Measurements from ENCODE around the gene MSMB.
"Not testable (repeated sequence)": the region's sequence is repeated elsewhere in the genome, so short reads cannot be mapped to it uniquely, and the experiment has no call there.

DNA sequence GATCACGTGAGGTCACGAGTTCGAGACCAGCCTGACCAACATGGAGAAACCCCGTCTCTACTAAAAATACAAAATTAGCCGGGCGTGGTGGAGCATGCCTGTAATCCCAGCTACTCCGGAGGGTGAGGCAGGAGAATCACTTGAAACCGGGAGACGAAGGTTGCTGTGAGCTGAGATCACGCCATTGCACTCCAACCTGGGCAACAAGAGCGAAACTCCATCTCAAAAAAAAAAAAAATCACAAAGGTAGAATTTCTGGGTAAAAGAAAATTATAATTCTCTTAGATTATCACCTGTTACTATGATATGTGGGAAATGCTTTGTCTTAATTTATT is 3.4 kb upstream of the MSMB start:
- TF ChIP-seq, protein P1, sequence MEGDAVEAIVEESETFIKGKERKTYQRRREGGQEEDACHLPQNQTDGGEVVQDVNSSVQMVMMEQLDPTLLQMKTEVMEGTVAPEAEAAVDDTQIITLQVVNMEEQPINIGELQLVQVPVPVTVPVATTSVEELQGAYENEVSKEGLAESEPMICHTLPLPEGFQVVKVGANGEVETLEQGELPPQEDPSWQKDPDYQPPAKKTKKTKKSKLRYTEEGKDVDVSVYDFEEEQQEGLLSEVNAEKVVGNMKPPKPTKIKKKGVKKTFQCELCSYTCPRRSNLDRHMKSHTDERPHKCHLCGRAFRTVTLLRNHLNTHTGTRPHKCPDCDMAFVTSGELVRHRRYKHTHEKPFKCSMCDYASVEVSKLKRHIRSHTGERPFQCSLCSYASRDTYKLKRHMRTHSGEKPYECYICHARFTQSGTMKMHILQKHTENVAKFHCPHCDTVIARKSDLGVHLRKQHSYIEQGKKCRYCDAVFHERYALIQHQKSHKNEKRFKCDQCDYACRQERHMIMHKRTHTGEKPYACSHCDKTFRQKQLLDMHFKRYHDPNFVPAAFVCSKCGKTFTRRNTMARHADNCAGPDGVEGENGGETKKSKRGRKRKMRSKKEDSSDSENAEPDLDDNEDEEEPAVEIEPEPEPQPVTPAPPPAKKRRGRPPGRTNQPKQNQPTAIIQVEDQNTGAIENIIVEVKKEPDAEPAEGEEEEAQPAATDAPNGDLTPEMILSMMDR (IDR thresholded peaks at IDR 0.05; ENCODE audit: insufficient read depth, low read length, poor library complexity, severe bottlenecking), result not testable (repeated sequence)
- TF ChIP-seq EZH2phosphoT487 (conservative IDR thresholded peaks at IDR 0.05; ENCODE audit: low read length), result not testable (repeated sequence)

Data from SU-DHL-6 (cell line).